Nephron (organoid): Measurements from ENCODE around the gene ARHGAP6.
"Not testable (repeated sequence)": the region's sequence is repeated elsewhere in the genome, so short reads cannot be mapped to it uniquely, and the experiment has no call there.

Experiments used
- H3K27ac Mint-ChIP-seq, 3 experiments: 2 replicates each; pipeline ENCODE4 v1.8.0; 2020; ENCODE audit warnings: mixed read lengths in 3 of 3, mild to moderate bottlenecking in 2 of 3, moderate library complexity in 1 of 3
- H3K27me3 Mint-ChIP-seq: 2 replicates; pipeline ENCODE4 v1.8.0; 2021; ENCODE audit warnings: low read depth, mild to moderate bottlenecking, moderate library complexity, mixed read lengths
- H3K36me3 Mint-ChIP-seq: 2 replicates; pipeline ENCODE4 v1.8.0; 2020; ENCODE audit warnings: low read depth, mixed read lengths
- H3K4me1 Mint-ChIP-seq: 2 replicates; pipeline ENCODE4 v1.8.0; 2020; ENCODE audit warnings: mixed read lengths
- H3K4me3 Mint-ChIP-seq, 3 experiments: 2 replicates each; pipeline ENCODE4 v1.8.0; 2020; ENCODE audit warnings: mild to moderate bottlenecking in 3 of 3, mixed read lengths in 3 of 3, moderate library complexity in 2 of 3
- H3K9me3 Mint-ChIP-seq: 2 replicates; pipeline ENCODE4 v1.8.0; 2020; ENCODE audit warnings: mixed read lengths
- TF ChIP-seq, protein P1 (sequence below), 3 experiments: fragments of 200-600 bp; sonication (generic); IDR thresholded peaks; one replicate each; pipeline ENCODE4 v1.5.0; 2021; ENCODE audit warnings: antibody characterized with exemption in 3 of 3; ENCODE audit not compliant: unreplicated experiment in 3 of 3

ARHGAP6 gene

DNA sequence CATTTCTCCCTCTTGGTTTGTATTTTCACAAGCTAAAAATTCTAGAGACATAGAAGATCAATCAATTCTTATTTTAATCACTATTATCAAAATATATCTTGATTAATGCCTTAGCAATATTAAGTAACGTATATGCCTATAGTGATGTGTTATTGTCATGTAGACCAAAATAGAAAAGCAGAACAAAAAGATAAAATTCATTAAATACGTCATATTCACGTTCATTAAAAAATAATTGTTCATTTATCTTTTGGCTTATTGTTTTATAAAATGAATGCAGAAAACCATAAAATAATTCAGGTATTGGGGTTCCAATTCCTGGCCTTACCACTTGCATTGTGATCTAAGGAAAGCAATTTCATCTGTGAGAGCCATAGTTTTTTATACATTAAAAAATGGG lies 300.3 kb downstream of the ARHGAP6 start:
- Mint-ChIP-seq H3K27ac (no peak overlapping the region), H3K9me3 (peaks cover 19% of the 10 kb centered on the region), H3K36me3 (peaks cover 8% of the 10 kb centered on the region), H3K4me1 (no peaks in the 10 kb centered on the region), H3K4me3 (no peak overlapping the region), H3K27me3 (no peaks in the 10 kb centered on the region)
- TF ChIP-seq, protein P1, sequence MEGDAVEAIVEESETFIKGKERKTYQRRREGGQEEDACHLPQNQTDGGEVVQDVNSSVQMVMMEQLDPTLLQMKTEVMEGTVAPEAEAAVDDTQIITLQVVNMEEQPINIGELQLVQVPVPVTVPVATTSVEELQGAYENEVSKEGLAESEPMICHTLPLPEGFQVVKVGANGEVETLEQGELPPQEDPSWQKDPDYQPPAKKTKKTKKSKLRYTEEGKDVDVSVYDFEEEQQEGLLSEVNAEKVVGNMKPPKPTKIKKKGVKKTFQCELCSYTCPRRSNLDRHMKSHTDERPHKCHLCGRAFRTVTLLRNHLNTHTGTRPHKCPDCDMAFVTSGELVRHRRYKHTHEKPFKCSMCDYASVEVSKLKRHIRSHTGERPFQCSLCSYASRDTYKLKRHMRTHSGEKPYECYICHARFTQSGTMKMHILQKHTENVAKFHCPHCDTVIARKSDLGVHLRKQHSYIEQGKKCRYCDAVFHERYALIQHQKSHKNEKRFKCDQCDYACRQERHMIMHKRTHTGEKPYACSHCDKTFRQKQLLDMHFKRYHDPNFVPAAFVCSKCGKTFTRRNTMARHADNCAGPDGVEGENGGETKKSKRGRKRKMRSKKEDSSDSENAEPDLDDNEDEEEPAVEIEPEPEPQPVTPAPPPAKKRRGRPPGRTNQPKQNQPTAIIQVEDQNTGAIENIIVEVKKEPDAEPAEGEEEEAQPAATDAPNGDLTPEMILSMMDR (IDR thresholded peaks at IDR 0.05; ENCODE audit: unreplicated experiment in 3 of 3): no peak

DNA sequence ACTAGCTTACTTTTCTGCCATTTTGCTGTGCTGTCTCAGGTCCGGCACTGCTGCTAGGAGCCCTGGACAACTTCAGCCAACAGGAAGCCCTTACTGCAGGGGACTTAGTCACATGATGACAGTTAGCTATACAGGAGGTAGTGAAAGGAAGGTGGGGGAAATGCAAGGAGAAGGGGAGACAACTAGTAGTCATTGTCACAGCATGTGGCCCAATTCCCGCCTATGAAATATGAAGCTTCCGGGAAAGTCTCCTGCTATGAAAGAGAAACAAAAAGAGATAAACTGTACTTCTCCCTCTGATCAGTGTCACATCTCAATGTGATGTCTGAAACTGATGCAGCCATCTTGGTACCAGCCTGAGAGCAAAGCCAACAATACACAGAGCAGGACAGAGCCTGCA lies 300.9 kb downstream of the ARHGAP6 start:
- peaks cover 19% of the 10 kb centered on the region for H3K9me3 Mint-ChIP-seq
- no peaks in the 10 kb centered on the region for H3K4me1 Mint-ChIP-seq
- no peak overlapping the region for H3K4me3 Mint-ChIP-seq

DNA sequence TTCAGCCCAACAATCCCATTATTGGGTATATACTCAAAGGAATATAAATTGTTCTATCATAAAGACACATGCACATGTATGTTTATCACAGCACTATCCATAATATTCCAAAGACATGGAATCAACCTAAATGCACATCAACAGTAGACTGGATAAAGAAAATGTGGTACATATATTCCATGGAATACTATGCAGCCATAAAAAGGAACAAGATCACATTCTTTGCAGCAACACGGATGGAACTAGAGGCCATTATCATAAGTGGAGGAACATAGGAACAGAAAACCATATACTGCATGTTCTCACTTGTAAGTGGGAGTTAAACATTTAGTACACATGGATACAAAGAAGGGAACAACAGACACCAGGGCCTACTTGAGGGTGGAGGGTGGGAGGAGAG lies 301.9 kb downstream of the ARHGAP6 start:
- H3K4me3 Mint-ChIP-seq, H3K27ac Mint-ChIP-seq, H3K36me3 Mint-ChIP-seq, H3K4me1 Mint-ChIP-seq, H3K27me3 Mint-ChIP-seq: not testable (repeated sequence)
- H3K9me3 Mint-ChIP-seq: peaks cover 28% of the 10 kb centered on the region

More for the DNA sequence above, 300.9 kb downstream of the ARHGAP6 start:
- Mint-ChIP-seq H3K36me3 (peaks cover 8% of the 10 kb centered on the region), H3K27ac (no peak overlapping the region), H3K27me3 (no peaks in the 10 kb centered on the region)
- TF ChIP-seq, protein P1 (IDR thresholded peaks at IDR 0.05; ENCODE audit: unreplicated experiment in 3 of 3): no peak

DNA sequence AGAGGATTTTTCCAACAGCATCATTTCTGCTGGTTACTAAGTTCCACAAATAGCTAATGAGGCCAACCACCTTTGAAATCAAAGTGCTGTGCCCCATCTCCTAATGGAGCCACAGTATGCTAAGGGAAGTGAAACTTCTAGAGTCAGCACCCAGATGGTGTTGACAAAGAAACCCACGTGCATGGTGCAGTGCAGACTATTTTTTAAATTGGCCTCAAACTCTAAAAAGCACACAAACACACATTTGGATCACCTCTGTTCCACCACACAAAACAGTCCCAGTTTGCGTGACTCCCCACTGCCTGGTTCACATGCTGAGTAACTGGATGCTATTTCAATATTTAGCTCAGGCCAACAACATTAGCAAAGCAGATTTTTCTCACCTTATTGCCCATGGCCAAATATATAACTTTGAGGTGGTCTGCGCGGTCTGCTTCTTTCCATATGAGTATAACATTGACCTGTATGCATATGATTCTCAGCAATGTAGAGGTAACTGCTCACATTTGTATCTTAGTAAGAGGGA lies 302.6 kb downstream of the ARHGAP6 start:
- H3K4me1 Mint-ChIP-seq: no peaks in the 10 kb centered on the region
- H3K4me3 Mint-ChIP-seq: no peak overlapping the region
- peaks cover 8% of the 10 kb centered on the region for H3K36me3 Mint-ChIP-seq
- H3K27me3 Mint-ChIP-seq: no peaks in the 10 kb centered on the region
- TF ChIP-seq, protein P1 (IDR thresholded peaks at IDR 0.05; ENCODE audit: unreplicated experiment in 3 of 3): no peak
- H3K9me3 Mint-ChIP-seq: peaks cover 28% of the 10 kb centered on the region
- no peak overlapping the region for H3K27ac Mint-ChIP-seq

DNA sequence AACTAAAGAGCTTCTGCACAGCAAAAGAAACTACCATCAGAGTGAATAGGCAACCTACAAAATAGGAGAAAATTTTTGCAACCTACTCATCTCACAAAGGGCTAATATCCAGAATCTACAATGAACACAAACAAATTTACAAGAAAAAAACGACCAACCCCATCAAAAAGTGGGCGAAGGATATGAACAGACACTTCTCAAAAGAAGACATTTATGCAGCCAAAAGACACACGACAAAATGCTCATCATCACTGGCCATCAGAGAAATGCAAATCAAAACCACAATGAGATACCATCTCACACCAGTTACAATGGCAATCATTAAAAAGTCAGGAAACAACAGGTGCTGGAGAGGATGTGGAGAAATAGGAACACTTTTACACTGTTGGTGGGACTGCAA lies 304.1 kb downstream of the ARHGAP6 start:
- H3K4me3 Mint-ChIP-seq, H3K27ac Mint-ChIP-seq, H3K4me1 Mint-ChIP-seq, H3K36me3 Mint-ChIP-seq, H3K27me3 Mint-ChIP-seq: not testable (repeated sequence)
- peaks cover 30% of the 10 kb centered on the region for H3K9me3 Mint-ChIP-seq

DNA sequence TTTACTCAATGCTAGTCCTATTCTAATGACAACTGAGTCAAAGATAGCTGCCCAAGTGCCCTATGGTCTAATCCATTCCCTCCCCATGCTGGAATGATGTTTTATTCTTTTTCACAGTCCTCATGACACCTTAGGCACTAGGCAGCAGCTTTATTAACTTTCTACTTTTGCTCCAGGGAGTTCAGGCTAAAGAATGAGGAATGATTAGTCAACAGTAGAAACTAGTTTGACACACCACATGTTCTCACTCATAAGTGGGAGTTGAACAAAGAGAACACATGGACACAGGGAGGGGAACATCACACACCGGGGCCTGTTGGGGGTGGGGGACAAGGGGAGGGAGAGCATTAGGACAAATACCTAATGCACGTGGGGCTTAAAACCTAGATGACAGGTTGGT lies 309.8 kb downstream of the ARHGAP6 start:
- peaks cover 11% of the 10 kb centered on the region for H3K9me3 Mint-ChIP-seq
- H3K27ac Mint-ChIP-seq, H3K4me1 Mint-ChIP-seq, H3K27me3 Mint-ChIP-seq, H3K36me3 Mint-ChIP-seq, H3K4me3 Mint-ChIP-seq: not testable (repeated sequence)

DNA sequence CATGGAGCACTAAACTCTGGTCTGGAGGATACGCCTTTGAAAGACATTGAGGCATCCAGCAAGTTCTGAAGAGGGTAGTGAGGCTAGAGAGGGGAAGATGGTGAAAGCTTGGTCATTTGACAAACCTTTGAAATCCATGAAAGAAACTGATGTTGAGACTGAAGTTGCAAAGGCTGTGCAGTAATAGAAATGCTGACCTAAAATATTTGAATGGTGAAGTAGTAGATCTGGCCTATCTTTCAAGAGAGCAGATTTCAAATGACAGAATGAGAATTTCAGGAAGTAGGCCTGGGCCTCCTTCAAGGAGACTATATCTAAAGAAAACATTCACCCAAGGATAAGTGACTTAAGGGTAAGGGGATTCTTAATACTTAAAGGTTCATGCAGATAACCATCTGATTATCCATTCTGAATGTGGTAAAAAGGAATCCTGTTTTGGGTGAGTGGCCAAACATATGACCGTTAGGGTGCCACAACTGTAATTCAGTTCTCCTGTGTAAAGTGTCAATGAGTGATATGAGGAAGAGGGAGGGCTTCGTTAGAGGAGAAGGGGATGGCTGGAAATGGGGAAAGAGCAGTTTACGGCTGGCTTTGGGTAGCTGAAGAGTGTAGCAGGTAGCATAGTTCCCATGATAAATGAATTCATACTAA lies 310.3 kb downstream of the ARHGAP6 start:
- no peaks in the 10 kb centered on the region for H3K4me1 Mint-ChIP-seq
- H3K36me3 Mint-ChIP-seq: no peaks in the 10 kb centered on the region
- no peaks in the 10 kb centered on the region for H3K27me3 Mint-ChIP-seq
- no peak overlapping the region for H3K27ac Mint-ChIP-seq
- peaks cover 11% of the 10 kb centered on the region for H3K9me3 Mint-ChIP-seq
- H3K4me3 Mint-ChIP-seq: no peak overlapping the region
- TF ChIP-seq, protein P1 (IDR thresholded peaks at IDR 0.05; ENCODE audit: unreplicated experiment in 3 of 3): no peak
